ENCODE measurements around the gene DPEP2. TPM values are rescaled to one million over a fixed set of nuclear protein-coding genes. Genes with fewer than 3 reads are reported as not detected.
"Not testable (repeated sequence)": the region's sequence is repeated elsewhere in the genome, so short reads cannot be mapped to it uniquely, and the experiment has no call there.

Gene DPEP2
- total and polyA plus RNA-seq, 2 donors: 5.6 to 19.0 TPM

- H3K27me3 ChIP-seq (ENCODE audit: control insufficient read depth in 2 of 2, insufficient read depth in 1 of 2, low read length in 1 of 2): no peaks in the 10 kb centered on the region
- no peaks in the 10 kb centered on the region for H3K9me3 ChIP-seq (ENCODE audit: control insufficient read depth in 2 of 2, insufficient read depth in 1 of 2, low read length in 1 of 2)
- peaks cover 7 to 11% of the 10 kb centered on the region in 2 donors for H3K4me1 ChIP-seq (ENCODE audit: control insufficient read depth in 2 of 2, insufficient read depth in 2 of 2, low read length in 2 of 2)
- 95% methylated on average over 23 of the region's 23 CpGs for WGBS
- peaks cover 68 to 80% of the 10 kb centered on the region in 2 donors for H3K36me3 ChIP-seq (ENCODE audit: control insufficient read depth in 2 of 2, insufficient read depth in 2 of 2, low read length in 1 of 2)
- no peak within 1 kb of the TSS for H3K4me3 ChIP-seq (ENCODE audit: low read length in 2 of 2)
- H3K27ac ChIP-seq (ENCODE audit: low read depth in 1 of 2, low read length in 1 of 2): no peak within 1 kb of the TSS
- DNase-seq (ENCODE audit: low read depth in 6 of 9, low spot score in 9 of 9): no peak
Measured at GRCh38 chr16:67943619-67944504, 55.4 kb downstream of the DPEP2 start, which contains the start of gene LCAT. TSS of gene LCAT (minus strand) at chr16:67944120. CDS start at chr16:67944101, 19 bp downstream.

DNA sequence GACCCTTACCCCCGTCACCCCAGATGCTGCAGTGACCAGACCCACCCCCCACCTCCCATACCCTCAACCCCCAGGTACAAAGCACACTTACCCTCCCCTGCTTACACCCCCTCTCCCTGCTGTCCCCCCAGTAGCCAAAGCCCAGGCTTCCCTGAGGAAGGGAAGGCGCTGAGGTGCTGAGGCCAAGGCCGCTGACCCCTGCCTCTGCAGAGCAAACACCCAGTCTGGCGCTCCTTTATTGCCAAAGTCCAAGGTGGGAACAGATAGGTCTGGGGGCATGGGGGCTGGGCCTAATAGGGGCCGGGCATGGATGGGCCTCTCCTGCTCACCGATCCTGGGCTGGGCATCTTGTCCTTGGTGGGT, 56.0 kb downstream of the DPEP2 start:
- no peak for DNase-seq (ENCODE audit: low read depth in 6 of 9, low spot score in 9 of 9)
- Histone ChIP-seq H3K4me3 (ENCODE audit: low read length in 2 of 2) (no peak overlapping the region), H3K36me3 (ENCODE audit: control insufficient read depth in 2 of 2, insufficient read depth in 2 of 2, low read length in 1 of 2) (peaks cover 62 to 74% of the 10 kb centered on the region in 2 donors), H3K27ac (ENCODE audit: low read depth in 1 of 2, low read length in 1 of 2) (no peak overlapping the region), H3K4me1 (ENCODE audit: control insufficient read depth in 2 of 2, insufficient read depth in 2 of 2, low read length in 2 of 2) (peaks cover 7 to 11% of the 10 kb centered on the region in 2 donors), H3K27me3 (ENCODE audit: control insufficient read depth in 2 of 2, insufficient read depth in 1 of 2, low read length in 1 of 2) (no peaks in the 10 kb centered on the region), H3K9me3 (ENCODE audit: control insufficient read depth in 2 of 2, insufficient read depth in 1 of 2, low read length in 1 of 2) (no peaks in the 10 kb centered on the region)
- 98% methylated on average over 6 of the region's 6 CpGs for WGBS

- H3K9me3 ChIP-seq (ENCODE audit: control insufficient read depth in 2 of 2, insufficient read depth in 1 of 2, low read length in 1 of 2): no peaks in the 10 kb centered on the region
- peaks cover 57 to 68% of the 10 kb centered on the region in 2 donors for H3K36me3 ChIP-seq (ENCODE audit: control insufficient read depth in 2 of 2, insufficient read depth in 2 of 2, low read length in 1 of 2)
- no peak for DNase-seq (ENCODE audit: low read depth in 6 of 9, low spot score in 9 of 9)
- H3K4me1 ChIP-seq (ENCODE audit: control insufficient read depth in 2 of 2, insufficient read depth in 2 of 2, low read length in 2 of 2): peaks cover 8 to 11% of the 10 kb centered on the region in 2 donors
- no peak overlapping the region for H3K4me3 ChIP-seq (ENCODE audit: low read length in 2 of 2)
- no peak overlapping the region for H3K27ac ChIP-seq (ENCODE audit: low read depth in 1 of 2, low read length in 1 of 2)
- 97% methylated on average over 27 of the region's 27 CpGs for WGBS
- H3K27me3 ChIP-seq (ENCODE audit: control insufficient read depth in 2 of 2, insufficient read depth in 1 of 2, low read length in 1 of 2): no peaks in the 10 kb centered on the region
Measured at GRCh38 chr16:67942510-67943255, 56.6 kb downstream of the DPEP2 start.

DNA sequence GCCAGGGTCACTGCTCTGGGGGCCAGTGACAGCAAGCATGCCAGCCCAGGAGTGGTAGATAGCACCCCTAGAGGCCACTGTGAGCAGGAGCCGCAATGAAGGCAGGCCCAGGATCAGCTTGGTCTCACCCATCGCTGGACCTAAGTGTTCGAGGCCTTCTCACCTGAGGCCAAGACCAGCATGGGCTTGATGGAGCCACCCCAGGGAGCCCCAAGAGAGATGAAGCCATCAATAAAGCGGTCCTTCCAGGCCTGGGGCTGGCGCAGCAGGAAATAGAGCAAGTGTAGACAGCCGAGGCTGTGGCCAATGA, 57.1 kb downstream of the DPEP2 start:
- Histone ChIP-seq H3K36me3 (ENCODE audit: control insufficient read depth in 2 of 2, insufficient read depth in 2 of 2, low read length in 1 of 2) (peaks cover 51 to 63% of the 10 kb centered on the region in 2 donors), H3K27me3 (ENCODE audit: control insufficient read depth in 2 of 2, insufficient read depth in 1 of 2, low read length in 1 of 2) (no peaks in the 10 kb centered on the region), H3K4me3 (ENCODE audit: low read length in 2 of 2) (no peak overlapping the region), H3K27ac (ENCODE audit: low read depth in 1 of 2, low read length in 1 of 2) (no peak overlapping the region), H3K4me1 (ENCODE audit: control insufficient read depth in 2 of 2, insufficient read depth in 2 of 2, low read length in 2 of 2) (peaks cover 13 to 16% of the 10 kb centered on the region in 2 donors), H3K9me3 (ENCODE audit: control insufficient read depth in 2 of 2, insufficient read depth in 1 of 2, low read length in 1 of 2) (no peaks in the 10 kb centered on the region)
- WGBS: 99% methylated on average over 6 of the region's 6 CpGs
- no peak for DNase-seq (ENCODE audit: low read depth in 6 of 9, low spot score in 9 of 9)

DNA sequence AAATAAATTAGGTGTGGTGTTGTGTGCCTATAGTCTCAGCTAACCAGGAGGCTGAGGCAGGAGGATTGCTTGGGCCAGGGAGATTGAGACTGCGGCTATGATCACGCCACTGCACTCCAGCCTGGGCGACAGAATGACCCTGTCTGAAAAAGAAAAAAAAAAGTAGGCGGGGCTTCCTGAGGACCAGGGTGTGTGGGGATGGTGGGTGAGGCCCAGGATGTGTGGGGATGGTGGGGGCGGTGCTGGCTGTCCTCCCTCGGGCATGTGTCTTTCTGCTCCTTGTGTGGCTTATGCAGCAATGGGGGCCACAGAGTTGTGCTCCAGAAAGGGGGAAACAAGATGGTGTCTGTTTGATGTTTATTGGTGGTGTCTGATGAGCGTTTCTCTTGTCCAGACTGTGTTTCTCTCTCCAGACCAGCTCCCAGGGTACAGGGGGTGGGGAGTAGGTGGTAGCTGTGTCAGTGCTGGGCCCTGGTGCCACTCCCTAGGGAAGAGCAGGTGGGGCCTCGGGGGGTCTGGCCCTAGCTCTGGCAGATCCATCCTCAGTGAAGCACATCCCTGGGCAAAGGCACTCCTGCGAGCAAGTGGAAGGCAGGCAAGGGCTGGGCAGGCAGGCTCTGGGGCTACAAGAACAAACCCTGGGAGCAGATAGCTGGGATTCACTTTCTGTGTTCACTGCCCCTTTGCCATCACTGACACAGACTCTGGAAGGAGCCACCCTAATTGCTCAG, 57.6 kb downstream of the DPEP2 start:
- Histone ChIP-seq H3K36me3 (ENCODE audit: control insufficient read depth in 2 of 2, insufficient read depth in 2 of 2, low read length in 1 of 2) (peaks cover 46 to 58% of the 10 kb centered on the region in 2 donors), H3K9me3 (ENCODE audit: control insufficient read depth in 2 of 2, insufficient read depth in 1 of 2, low read length in 1 of 2) (no peaks in the 10 kb centered on the region), H3K4me1 (ENCODE audit: control insufficient read depth in 2 of 2, insufficient read depth in 2 of 2, low read length in 2 of 2) (peaks cover 18 to 19% of the 10 kb centered on the region in 2 donors), H3K27ac (ENCODE audit: low read depth in 1 of 2, low read length in 1 of 2) (no peak overlapping the region), H3K27me3 (ENCODE audit: control insufficient read depth in 2 of 2, insufficient read depth in 1 of 2, low read length in 1 of 2) (no peaks in the 10 kb centered on the region), H3K4me3 (ENCODE audit: low read length in 2 of 2) (no peak overlapping the region)
- DNase-seq (ENCODE audit: low read depth in 6 of 9, low spot score in 9 of 9): no peak
- 93% methylated on average over 9 of the region's 9 CpGs for WGBS

DNA sequence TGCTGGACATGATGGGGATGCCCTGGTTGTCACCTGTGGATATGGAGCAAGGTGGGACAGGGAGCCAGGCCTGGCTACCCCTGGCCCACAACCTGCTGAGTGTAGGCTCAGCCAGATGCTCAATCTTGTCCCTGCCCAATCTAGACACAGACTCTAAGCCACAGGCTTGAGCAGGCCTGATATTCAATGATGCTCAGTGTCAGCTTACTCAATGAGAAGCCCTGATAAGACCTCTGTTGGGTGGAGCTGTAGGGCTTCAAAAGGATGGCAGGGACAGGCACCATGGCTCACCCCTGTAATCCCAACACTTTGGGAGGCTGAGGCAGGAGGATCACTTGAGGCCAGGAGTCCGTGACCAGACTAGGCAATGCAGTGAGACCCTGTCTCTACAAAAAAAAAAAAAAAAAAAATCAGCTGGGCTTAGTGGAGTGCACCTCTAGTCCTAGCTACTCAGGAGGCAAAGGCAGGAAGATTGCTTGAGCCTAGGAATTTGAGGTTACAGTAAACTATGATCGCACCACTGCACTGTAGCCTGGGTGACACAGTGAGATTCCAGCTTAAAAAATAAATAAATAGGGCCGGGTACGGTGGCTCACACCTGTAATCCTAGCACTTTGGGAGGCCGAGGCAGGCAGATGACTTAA, 58.7 kb downstream of the DPEP2 start:
- Histone ChIP-seq H3K36me3 (ENCODE audit: control insufficient read depth in 2 of 2, insufficient read depth in 2 of 2, low read length in 1 of 2) (peaks cover 36 to 47% of the 10 kb centered on the region in 2 donors), H3K27ac (ENCODE audit: low read depth in 1 of 2, low read length in 1 of 2) (no peak overlapping the region), H3K9me3 (ENCODE audit: control insufficient read depth in 2 of 2, insufficient read depth in 1 of 2, low read length in 1 of 2) (peaks cover 0 to 2% of the 10 kb centered on the region in 2 donors), H3K4me3 (ENCODE audit: low read length in 2 of 2) (no peak overlapping the region), H3K4me1 (ENCODE audit: control insufficient read depth in 2 of 2, insufficient read depth in 2 of 2, low read length in 2 of 2) (peaks cover 18 to 19% of the 10 kb centered on the region in 2 donors), H3K27me3 (ENCODE audit: control insufficient read depth in 2 of 2, insufficient read depth in 1 of 2, low read length in 1 of 2) (no peaks in the 10 kb centered on the region)
- no peak for DNase-seq (ENCODE audit: low read depth in 6 of 9, low spot score in 9 of 9)
- 98% methylated on average over 5 of the region's 5 CpGs for WGBS

DNA sequence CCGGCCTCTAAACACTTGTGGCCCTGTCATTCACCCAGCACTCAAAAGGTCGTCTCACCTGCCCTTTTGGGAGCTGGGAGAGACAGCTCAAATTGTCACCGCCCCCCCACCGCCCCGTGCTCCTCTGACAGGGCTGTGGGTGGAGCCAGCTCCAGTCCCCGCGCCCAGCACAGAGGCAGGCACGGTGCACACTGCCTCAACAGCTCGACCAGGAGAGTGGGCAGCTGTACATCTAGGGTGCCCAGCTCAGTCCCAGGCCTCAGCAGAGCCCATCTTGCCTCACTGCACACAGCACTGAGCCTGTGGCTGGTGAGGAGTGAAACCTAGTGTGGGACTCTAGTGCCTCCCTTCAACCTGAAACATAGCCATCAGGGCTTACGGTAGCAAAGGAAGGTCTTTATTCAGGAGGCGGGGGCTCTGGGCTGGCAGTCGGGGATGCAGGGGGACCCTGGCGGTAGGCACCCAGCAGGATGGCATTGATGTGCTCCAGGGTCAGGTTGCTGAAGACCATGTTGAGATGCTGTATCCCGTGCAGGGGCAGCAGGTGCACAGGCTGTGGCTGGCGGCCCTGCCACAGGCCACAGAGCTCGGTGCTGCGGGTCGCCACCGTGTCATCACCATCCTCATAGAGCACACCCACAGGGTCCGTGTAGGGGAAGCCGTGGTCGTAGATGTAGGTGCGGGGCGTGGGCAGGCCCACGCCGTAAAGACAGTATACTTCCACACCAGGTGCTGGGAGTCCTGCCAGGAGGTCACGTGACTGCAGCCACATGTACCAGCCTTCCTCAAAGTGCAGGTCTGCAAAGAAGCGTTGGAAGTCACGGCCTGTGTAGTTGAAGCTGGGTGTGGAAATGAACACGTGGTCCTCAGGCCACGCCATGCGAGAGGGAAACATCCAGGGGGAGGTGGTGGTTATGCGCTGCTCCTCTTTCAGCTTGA, 59.5 kb downstream of the DPEP2 start:
- Histone ChIP-seq H3K4me1 (ENCODE audit: control insufficient read depth in 2 of 2, insufficient read depth in 2 of 2, low read length in 2 of 2) (peaks cover 19 to 26% of the 10 kb centered on the region in 2 donors), H3K9me3 (ENCODE audit: control insufficient read depth in 2 of 2, insufficient read depth in 1 of 2, low read length in 1 of 2) (peaks cover 0 to 2% of the 10 kb centered on the region in 2 donors), H3K27me3 (ENCODE audit: control insufficient read depth in 2 of 2, insufficient read depth in 1 of 2, low read length in 1 of 2) (no peaks in the 10 kb centered on the region), H3K27ac (ENCODE audit: low read depth in 1 of 2, low read length in 1 of 2) (peak overlapping the region in 1 of 2 donors; percentile 53), H3K4me3 (ENCODE audit: low read length in 2 of 2) (no peak overlapping the region), H3K36me3 (ENCODE audit: control insufficient read depth in 2 of 2, insufficient read depth in 2 of 2, low read length in 1 of 2) (peaks cover 35 to 47% of the 10 kb centered on the region in 2 donors)
- WGBS: 43% methylated on average over 33 of the region's 33 CpGs
- no peak for DNase-seq (ENCODE audit: low read depth in 6 of 9, low spot score in 9 of 9)

DNA sequence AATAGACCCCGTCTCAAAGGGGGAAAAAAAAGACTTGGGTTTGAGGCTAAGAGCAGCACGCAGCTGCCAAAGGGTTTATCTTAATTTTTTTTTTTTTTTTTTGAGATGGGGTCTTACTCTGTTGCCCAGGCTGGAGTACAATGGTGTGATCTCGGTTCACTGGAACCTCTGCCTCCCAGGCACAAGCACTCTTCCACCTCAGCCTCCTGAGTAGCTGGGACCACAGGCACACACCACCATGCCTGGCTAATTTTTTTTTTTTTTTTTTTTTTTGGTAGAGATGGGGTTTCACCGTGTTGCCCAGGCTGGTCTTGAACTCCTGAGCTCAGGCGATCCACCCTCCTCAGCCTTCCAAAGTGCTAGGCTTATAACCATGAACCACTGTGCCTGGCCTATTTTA, 61.6 kb downstream of the DPEP2 start:
- not testable (repeated sequence) for H3K4me3 ChIP-seq (ENCODE audit: low read length in 2 of 2); DNase-seq (ENCODE audit: low read depth in 6 of 9, low spot score in 9 of 9); H3K27me3 ChIP-seq (ENCODE audit: control insufficient read depth in 2 of 2, insufficient read depth in 1 of 2, low read length in 1 of 2); H3K9me3 ChIP-seq (ENCODE audit: control insufficient read depth in 2 of 2, insufficient read depth in 1 of 2, low read length in 1 of 2)
- Histone ChIP-seq H3K4me1 (ENCODE audit: control insufficient read depth in 2 of 2, insufficient read depth in 2 of 2, low read length in 2 of 2) (peaks cover 19 to 29% of the 10 kb centered on the region in 2 donors), H3K36me3 (ENCODE audit: control insufficient read depth in 2 of 2, insufficient read depth in 2 of 2, low read length in 1 of 2) (peaks cover 22 to 42% of the 10 kb centered on the region in 2 donors), H3K27ac (ENCODE audit: low read depth in 1 of 2, low read length in 1 of 2) (peak overlapping the region in 1 of 2 donors; percentile 99)
- 98% methylated on average over 5 of the region's 5 CpGs for WGBS

All from thymus (tissue), 11 donors.